MCF 10A (cell line): ENCODE data around the gene NLRP9. TPM values are rescaled to one million over a fixed set of nuclear protein-coding genes. Genes with fewer than 3 reads are reported as not detected.
A peak's percentile ranks its signal among the peaks of the same experiment; 100 is the strongest.
"Not testable (repeated sequence)": the region's sequence is repeated elsewhere in the genome, so short reads cannot be mapped to it uniquely, and the experiment has no call there.

Experiments
- BruUV-seq: library from RNA; stranded (reverse); fragments of 400-500 nt; replicated peaks from 2 replicates; lab custom pipeline; 2021; lab: Mats Ljungman, UMichigan
- CTCF ChIA-PET: fragments of 300-600 bp; sonication (Branson Sonifier 250); formaldehyde crosslinking; extraction: SDS; loops from one replicate; lab custom pipeline; 2021; ENCODE audit warnings: antibody characterized with exemption, inconsistent platforms; lab: Yijun Ruan, JAX
- POLR2A ChIA-PET: fragments of 300-600, 350-650 bp; sonication (Branson Sonifier 250); formaldehyde crosslinking; extraction: SDS; loops from one replicate; lab custom pipeline; 2020; ENCODE audit warnings: antibody characterized with exemption, inconsistent platforms; lab: Yijun Ruan, JAX
- DNase-seq: peaks from one replicate; pipeline ENCODE4 v3.0.0-alpha.2; 2018; ENCODE audit not compliant: unreplicated experiment
- H3K27ac Mint-ChIP-seq: one replicate; pipeline ENCODE4 v1.8.0; 2022; ENCODE audit warnings: mild to moderate bottlenecking, low read depth, mixed read lengths; ENCODE audit not compliant: unreplicated experiment
- H3K27me3 Mint-ChIP-seq: one replicate; pipeline ENCODE4 v1.8.0; 2022; ENCODE audit warnings: mixed read lengths; ENCODE audit not compliant: insufficient read depth, unreplicated experiment
- H3K36me3 Mint-ChIP-seq: one replicate; pipeline ENCODE4 v1.8.0; 2022; ENCODE audit warnings: mild to moderate bottlenecking, moderate library complexity, mixed read lengths; ENCODE audit not compliant: insufficient read depth, unreplicated experiment
- H3K4me1 Mint-ChIP-seq: one replicate; pipeline ENCODE4 v1.8.0; 2022; ENCODE audit warnings: mixed read lengths; ENCODE audit not compliant: insufficient read depth, unreplicated experiment
- H3K4me3 Mint-ChIP-seq: one replicate; pipeline ENCODE4 v1.8.0; 2022; ENCODE audit warnings: mild to moderate bottlenecking, moderate library complexity, mixed read lengths; ENCODE audit not compliant: unreplicated experiment
- H3K9me3 Mint-ChIP-seq: one replicate; pipeline ENCODE4 v1.8.0; 2022; ENCODE audit warnings: mixed read lengths; ENCODE audit not compliant: unreplicated experiment
- intact Hi-C: fragments of 100-400 bp; cut with micrococcal nuclease; formaldehyde crosslinking; loops from 2 replicates; pipeline ENCODE4 v1.14.1; 2022
- total RNA-seq: library from RNA; stranded (reverse); gene quantifications from 2 replicates; pipeline ENCODE4 v1.2.3, GENCODE V29; 2022
- TF ChIP-seq, protein P1 (sequence below): fragments of 200-600 bp; IDR thresholded peaks from one replicate; pipeline ENCODE4 v1.8.0; 2022; ENCODE audit warnings: antibody characterized with exemption, mild to moderate bottlenecking; ENCODE audit not compliant: unreplicated experiment

The NLRP9 gene
- total RNA-seq, 1 experiment from 2014 or later, result not detected

DNA sequence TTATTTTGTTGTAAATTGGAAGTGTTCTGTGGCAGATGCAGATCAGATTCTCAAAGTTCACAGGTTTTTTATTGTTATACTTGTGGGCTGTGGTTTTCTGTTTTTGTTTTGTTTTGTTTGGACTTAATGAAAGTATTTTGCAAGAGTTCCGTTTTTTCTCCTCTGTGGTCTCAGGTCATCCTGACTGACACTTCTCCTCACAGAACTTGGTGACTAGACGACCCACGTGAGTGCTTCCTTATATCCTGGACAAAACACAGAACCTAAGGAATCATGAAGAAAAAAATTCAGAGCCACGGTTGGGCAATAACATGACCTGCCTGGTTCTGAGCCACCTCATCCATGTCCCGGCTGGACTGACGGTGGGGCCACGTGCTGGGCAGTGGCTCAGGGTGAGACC, 28.3 kb upstream of the NLRP9 start:
- intact Hi-C loops, result no loop called here
- POLR2A ChIA-PET, result no interaction called here
- DNase-seq, result peak; percentile 54
- Mint-ChIP-seq H3K27ac (no peak overlapping the region), H3K4me3 (no peak overlapping the region), H3K36me3 (no peaks in the 10 kb centered on the region), H3K27me3 (peaks cover 59% of the 10 kb centered on the region), H3K9me3 (no peaks in the 10 kb centered on the region), H3K4me1 (no peaks in the 10 kb centered on the region)
- CTCF ChIA-PET, result no interaction called here
- BruUV-seq, result no TSS peak
- TF ChIP-seq, protein P1, sequence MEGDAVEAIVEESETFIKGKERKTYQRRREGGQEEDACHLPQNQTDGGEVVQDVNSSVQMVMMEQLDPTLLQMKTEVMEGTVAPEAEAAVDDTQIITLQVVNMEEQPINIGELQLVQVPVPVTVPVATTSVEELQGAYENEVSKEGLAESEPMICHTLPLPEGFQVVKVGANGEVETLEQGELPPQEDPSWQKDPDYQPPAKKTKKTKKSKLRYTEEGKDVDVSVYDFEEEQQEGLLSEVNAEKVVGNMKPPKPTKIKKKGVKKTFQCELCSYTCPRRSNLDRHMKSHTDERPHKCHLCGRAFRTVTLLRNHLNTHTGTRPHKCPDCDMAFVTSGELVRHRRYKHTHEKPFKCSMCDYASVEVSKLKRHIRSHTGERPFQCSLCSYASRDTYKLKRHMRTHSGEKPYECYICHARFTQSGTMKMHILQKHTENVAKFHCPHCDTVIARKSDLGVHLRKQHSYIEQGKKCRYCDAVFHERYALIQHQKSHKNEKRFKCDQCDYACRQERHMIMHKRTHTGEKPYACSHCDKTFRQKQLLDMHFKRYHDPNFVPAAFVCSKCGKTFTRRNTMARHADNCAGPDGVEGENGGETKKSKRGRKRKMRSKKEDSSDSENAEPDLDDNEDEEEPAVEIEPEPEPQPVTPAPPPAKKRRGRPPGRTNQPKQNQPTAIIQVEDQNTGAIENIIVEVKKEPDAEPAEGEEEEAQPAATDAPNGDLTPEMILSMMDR, result no peak

DNA sequence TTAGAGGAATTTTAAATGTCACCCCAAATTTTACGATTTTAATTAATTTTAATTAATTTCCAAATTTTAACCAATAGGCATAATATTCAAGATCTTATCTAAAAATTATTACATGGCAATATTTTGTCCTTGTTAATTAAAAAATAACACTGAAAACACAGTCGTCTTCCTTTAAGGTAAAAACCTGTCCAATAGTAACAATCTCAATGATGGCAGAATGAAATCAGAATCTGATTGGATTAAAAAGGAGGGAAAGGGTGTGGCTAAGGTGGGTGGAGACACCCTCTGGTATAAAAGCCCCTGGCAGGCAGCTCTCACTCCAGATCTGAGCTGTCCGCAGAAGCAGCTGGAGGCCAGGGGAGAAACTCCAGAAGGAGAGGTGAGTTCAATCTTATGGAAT, 20.6 kb upstream of the NLRP9 start, which contains the start of gene RFPL4A:
RFPL4A (plus strand) TSS at position 301 of the 400 bp plus-strand sequence. CDS start 2,704 bp downstream, outside the sequence.
- H3K27me3 Mint-ChIP-seq, result peaks cover 54% of the 10 kb centered on the region
- H3K9me3 Mint-ChIP-seq, H3K4me3 Mint-ChIP-seq, DNase-seq, H3K4me1 Mint-ChIP-seq, H3K36me3 Mint-ChIP-seq, POLR2A ChIA-PET, BruUV-seq, H3K27ac Mint-ChIP-seq, CTCF ChIA-PET, intact Hi-C loops: not testable (repeated sequence)

DNA sequence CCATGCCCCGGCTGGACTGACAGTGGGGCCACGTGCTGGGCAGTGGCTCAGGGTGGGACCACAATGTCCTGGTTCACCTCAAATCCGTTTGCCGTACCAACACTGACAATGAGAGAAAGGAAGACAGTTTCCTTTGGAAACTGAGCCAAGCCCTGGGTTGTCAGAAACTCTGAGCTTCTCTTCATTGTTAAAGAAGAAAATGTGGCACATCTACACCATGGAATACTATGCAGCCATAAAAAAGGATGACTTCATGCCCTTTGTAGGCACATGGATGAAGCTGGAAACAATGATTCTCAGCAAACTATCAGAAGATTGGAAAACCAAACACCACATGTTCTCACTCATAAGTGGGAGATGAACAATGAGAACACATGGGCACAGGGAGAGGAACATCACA, 18.6 kb upstream of the NLRP9 start:
- H3K4me3 Mint-ChIP-seq, H3K36me3 Mint-ChIP-seq, H3K9me3 Mint-ChIP-seq, H3K4me1 Mint-ChIP-seq, POLR2A ChIA-PET, CTCF ChIA-PET, H3K27ac Mint-ChIP-seq, DNase-seq, intact Hi-C loops, BruUV-seq: not testable (repeated sequence)
- peaks cover 65% of the 10 kb centered on the region for H3K27me3 Mint-ChIP-seq

DNA sequence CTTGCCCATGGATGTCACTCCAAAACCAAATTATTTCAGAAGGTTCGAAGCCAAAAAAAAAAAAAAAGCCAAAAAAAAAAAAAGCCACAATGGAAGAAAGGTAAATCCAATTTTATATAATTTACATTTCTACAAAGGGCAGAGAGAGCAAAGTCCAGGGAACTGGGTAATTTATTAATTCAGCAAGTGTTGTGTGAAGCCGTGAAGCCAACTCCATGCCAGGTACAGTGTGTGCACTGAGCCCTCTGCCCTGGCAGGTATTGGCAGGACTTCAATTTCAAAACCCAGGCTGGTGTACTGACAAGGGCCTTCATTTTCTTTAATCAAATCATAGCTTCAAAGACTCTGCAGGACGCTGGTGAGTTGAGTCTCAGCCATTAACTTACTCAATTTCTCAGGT, 15.2 kb upstream of the NLRP9 start:
- no peak overlapping the region for H3K4me3 Mint-ChIP-seq
- no peaks in the 10 kb centered on the region for H3K9me3 Mint-ChIP-seq
- no peak for DNase-seq
- TF ChIP-seq, protein P1, result no peak
- H3K36me3 Mint-ChIP-seq, result no peaks in the 10 kb centered on the region
- no peak overlapping the region for H3K27ac Mint-ChIP-seq
- H3K27me3 Mint-ChIP-seq, result peaks cover 42% of the 10 kb centered on the region
- BruUV-seq, result no TSS peak
- H3K4me1 Mint-ChIP-seq, result no peaks in the 10 kb centered on the region
- ChIA-PET CTCF (no interaction called here), POLR2A (no interaction called here)
- intact Hi-C loops, result no loop called here

DNA sequence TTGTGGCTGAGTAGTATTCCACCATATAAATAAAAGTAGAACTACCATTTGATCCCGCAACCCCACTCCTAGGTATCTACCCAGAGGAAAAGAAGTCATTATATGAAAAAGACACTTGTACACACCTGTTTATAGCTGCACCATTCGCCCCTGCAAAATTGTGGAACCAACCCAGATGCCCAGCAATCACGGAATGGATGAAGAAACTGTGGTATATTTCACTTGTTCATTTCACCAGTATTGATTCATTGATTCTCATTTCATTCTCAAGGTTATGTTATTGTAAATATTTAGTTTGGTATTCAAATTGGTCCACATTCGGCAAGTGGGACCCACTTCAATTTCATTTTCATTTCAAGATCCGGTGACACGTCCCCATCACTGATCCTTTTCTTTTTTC, 12.5 kb upstream of the NLRP9 start:
- CTCF ChIA-PET, result no interaction called here
- Mint-ChIP-seq H3K27ac (no peak overlapping the region), H3K36me3 (no peaks in the 10 kb centered on the region), H3K27me3 (peaks cover 21% of the 10 kb centered on the region), H3K9me3 (peaks cover 3% of the 10 kb centered on the region), H3K4me3 (no peak overlapping the region), H3K4me1 (no peaks in the 10 kb centered on the region)
- intact Hi-C loops, result no loop called here
- POLR2A ChIA-PET, result no interaction called here
- no peak for DNase-seq
- BruUV-seq, result no TSS peak
- TF ChIP-seq, protein P1, result no peak

DNA sequence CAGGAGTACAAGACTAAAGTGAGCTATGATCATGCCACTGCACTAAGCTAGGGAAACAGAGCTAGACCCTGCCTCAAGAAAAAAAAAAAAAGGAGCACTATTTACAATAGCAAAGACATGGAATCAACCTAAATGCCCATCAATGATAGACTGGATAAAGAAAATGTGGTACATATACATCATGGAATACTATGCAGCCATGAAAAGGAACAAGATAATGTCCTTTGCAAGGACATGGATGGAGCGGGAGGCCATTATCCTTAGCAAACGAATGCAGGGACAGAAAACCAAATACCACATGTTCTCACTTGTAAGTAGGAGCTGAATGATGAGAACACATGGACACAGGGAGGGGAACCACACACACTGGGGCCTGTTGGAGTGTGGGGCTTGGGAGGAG, 7.8 kb downstream of the NLRP9 start:
- POLR2A ChIA-PET, H3K4me3 Mint-ChIP-seq, H3K4me1 Mint-ChIP-seq, H3K9me3 Mint-ChIP-seq, H3K36me3 Mint-ChIP-seq, H3K27me3 Mint-ChIP-seq, BruUV-seq, H3K27ac Mint-ChIP-seq, DNase-seq, intact Hi-C loops, CTCF ChIA-PET: not testable (repeated sequence)
